H1 (cell line): ENCODE results near the gene OVCA2. TPM values are rescaled to one million over a fixed set of nuclear protein-coding genes. Genes with fewer than 3 reads are reported as not detected.

Experiments used
- CTCF ChIA-PET: fragments of 300-600 bp; sonication (Branson Sonifier 250); formaldehyde crosslinking; loops from one replicate; lab custom pipeline; 2021; ENCODE audit not compliant: partially characterized antibody; lab: Charles Lee
- POLR2A ChIA-PET: fragments of 300-600 bp; sonication (Branson Sonifier 250); formaldehyde crosslinking; loops from one replicate; lab custom pipeline; 2021; ENCODE audit warnings: inconsistent platforms; ENCODE audit not compliant: partially characterized antibody; lab: Charles Lee
- DNase-seq, 2 experiments: peaks; one replicate each; pipeline versions ENCODE4 v3.0.0 to v3.0.0-alpha.2; 2010 to 2022; ENCODE audit warnings: low spot score in 2 of 2, low read depth in 1 of 2, mixed read lengths in 1 of 2
- FAIRE-seq: peaks from 2 replicates; lab custom pipeline; 2011; peaks lifted over from hg19 to GRCh38; lab: Jason Lieb, UNC
- H2AFZ ChIP-seq: 2 replicates; pipeline ENCODE4 v1.8.1; 2012; ENCODE audit warnings: low read length, inconsistent platforms
- H2AK5ac ChIP-seq: 2 replicates; pipeline ENCODE4 v1.6.1; 2013; ENCODE audit warnings: low read depth, low read length
- H2BK120ac ChIP-seq: replicated peaks from 2 replicates; pipeline ENCODE3; 2013; ENCODE audit warnings: low read depth, low read length, inconsistent platforms
- H2BK12ac ChIP-seq: 2 replicates; pipeline ENCODE4 v1.6.1; 2013; ENCODE audit warnings: low read depth, low read length
- H2BK15ac ChIP-seq: 2 replicates; pipeline ENCODE4 v1.6.1; 2013; ENCODE audit warnings: low read length
- H2BK20ac ChIP-seq: 2 replicates; pipeline ENCODE4 v1.6.1; 2013; ENCODE audit warnings: low read length
- H2BK5ac ChIP-seq: 2 replicates; pipeline ENCODE4 v1.6.1; 2013; ENCODE audit warnings: low read depth, low read length
- H3K14ac ChIP-seq: 2 replicates; pipeline ENCODE4 v1.6.1; 2013; ENCODE audit warnings: inconsistent platforms; ENCODE audit not compliant: insufficient read length
- H3K18ac ChIP-seq: 2 replicates; pipeline ENCODE4 v1.6.1; 2013; ENCODE audit warnings: low read length; ENCODE audit errors: extremely low read depth
- H3K23ac ChIP-seq: 2 replicates; pipeline ENCODE4 v1.6.1; 2013; ENCODE audit warnings: inconsistent platforms; ENCODE audit not compliant: insufficient read length
- H3K23me2 ChIP-seq: 2 replicates; pipeline ENCODE4 v1.6.1; 2013; ENCODE audit warnings: low read depth, low read length
- H3K27ac ChIP-seq: 2 replicates; pipeline ENCODE4 v1.6.1; 2011; ENCODE audit warnings: low read depth, low read length, inconsistent platforms
- H3K27me3 ChIP-seq, 4 experiments: replicated peaks in 1 of 4; 1 replicate in 1 of 4; 2 replicates in 3 of 4; pipeline versions ENCODE4 v1.6.1 to v1.8.1; 2011 to 2013; ENCODE audit warnings: low read length in 3 of 4, mild to moderate bottlenecking in 3 of 4, inconsistent platforms in 2 of 4, mixed read lengths in 2 of 4, moderate library complexity in 1 of 4; ENCODE audit not compliant: control insufficient read depth in 3 of 4, insufficient read depth in 3 of 4; ENCODE audit errors: extremely low read depth in 1 of 4
- H3K36me3 ChIP-seq, 4 experiments: 2 replicates each; pipeline versions ENCODE4 v1.6.1 to v1.8.1; 2011 to 2013; ENCODE audit warnings: mild to moderate bottlenecking in 4 of 4, low read length in 3 of 4, moderate library complexity in 2 of 4, control low read depth in 1 of 4, inconsistent platforms in 1 of 4; ENCODE audit not compliant: insufficient read depth in 4 of 4, control insufficient read depth in 2 of 4
- H3K4ac ChIP-seq: replicated peaks from 2 replicates; pipeline ENCODE3; 2013; ENCODE audit warnings: low read length, low read depth, mixed read lengths, inconsistent platforms; ENCODE audit not compliant: insufficient read length
- H3K4me1 ChIP-seq, 4 experiments: replicated peaks in 1 of 4; 1 replicate in 1 of 4; 2 replicates in 3 of 4; pipeline versions ENCODE4 v1.6.1 to v1.8.1; 2011 to 2013; ENCODE audit warnings: low read length in 3 of 4, inconsistent platforms in 2 of 4, mixed read lengths in 1 of 4; ENCODE audit not compliant: insufficient read depth in 4 of 4, control insufficient read depth in 3 of 4
- H3K4me2 ChIP-seq, 2 experiments: 2 replicates each; pipeline versions ENCODE4 v1.6.1 to v1.8.1; 2011 to 2013; ENCODE audit warnings: low read depth in 2 of 2, low read length in 2 of 2, control low read depth in 1 of 2, inconsistent platforms in 1 of 2, mild to moderate bottlenecking in 1 of 2; ENCODE audit not compliant: insufficient read depth in 1 of 2
- H3K4me3 ChIP-seq, 4 experiments: fragments of 200-600, 300-600 bp in 1 of 4; sonication (generic), shearing (Covaris generic), sonication (Bioruptor Twin) in 1 of 4; 2 replicates each; pipeline versions ENCODE4 v1.5.1 to v1.8.1; 2011 to 2016; ENCODE audit warnings: low read length in 4 of 4, low read depth in 3 of 4, control low read depth in 2 of 4, inconsistent platforms in 2 of 4, mild to moderate bottlenecking in 2 of 4, mixed read lengths in 1 of 4, moderate library complexity in 1 of 4; ENCODE audit not compliant: insufficient read depth in 2 of 4; ENCODE audit errors: extremely low read depth in 1 of 4
- H3K56ac ChIP-seq: replicated peaks from 2 replicates; pipeline ENCODE3; 2013; ENCODE audit warnings: low read depth, mild to moderate bottlenecking, mixed read lengths, low read length, inconsistent platforms; ENCODE audit not compliant: insufficient read length
- H3K79me1 ChIP-seq: 2 replicates; pipeline ENCODE4 v1.6.1; 2013; ENCODE audit warnings: low read depth, low read length, control low read depth
- H3K79me2 ChIP-seq, 2 experiments: 2 replicates each; pipeline versions ENCODE4 v1.6.1 to v1.8.1; 2012 to 2013; ENCODE audit warnings: low read length in 2 of 2, mild to moderate bottlenecking in 2 of 2, inconsistent platforms in 1 of 2; ENCODE audit not compliant: insufficient read depth in 2 of 2, control insufficient read depth in 1 of 2
- H3K9ac ChIP-seq, 4 experiments: replicated peaks in 1 of 4; 1 replicate in 1 of 4; 2 replicates in 3 of 4; pipeline versions ENCODE4 v1.6.1 to v1.8.1; 2011 to 2013; ENCODE audit warnings: low read depth in 3 of 4, low read length in 3 of 4, control low read depth in 2 of 4, mild to moderate bottlenecking in 2 of 4, moderate library complexity in 2 of 4, inconsistent platforms in 1 of 4; ENCODE audit errors: extremely low read depth in 1 of 4
- H3K9me3 ChIP-seq, 2 experiments: 2 replicates each; pipeline versions ENCODE4 v1.6.1 to v1.8.1; 2012 to 2013; ENCODE audit warnings: mild to moderate bottlenecking in 2 of 2, moderate library complexity in 2 of 2, control low read depth in 1 of 2, inconsistent platforms in 1 of 2, low read depth in 1 of 2, low read length in 1 of 2, mixed read lengths in 1 of 2; ENCODE audit not compliant: insufficient read depth in 2 of 2
- H4K20me1 ChIP-seq, 2 experiments: replicated peaks in 1 of 2; 2 replicates each; pipeline versions ENCODE3 to v1.8.1; 2011 to 2013; ENCODE audit warnings: inconsistent platforms in 2 of 2, low read length in 2 of 2, mild to moderate bottlenecking in 1 of 2; ENCODE audit not compliant: insufficient read depth in 2 of 2, control insufficient read depth in 1 of 2
- H4K5ac ChIP-seq: 2 replicates; pipeline ENCODE4 v1.6.1; 2013; ENCODE audit warnings: low read length, low read depth, mixed read lengths, inconsistent platforms; ENCODE audit not compliant: insufficient read length
- H4K8ac ChIP-seq: 2 replicates; pipeline ENCODE4 v1.8.0; 2013; ENCODE audit warnings: mild to moderate bottlenecking, moderate library complexity, low read length, inconsistent platforms; ENCODE audit not compliant: insufficient read depth; ENCODE audit errors: extremely low read depth
- H4K91ac ChIP-seq: replicated peaks from 2 replicates; pipeline ENCODE3; 2013; ENCODE audit warnings: low read length, mixed read lengths, inconsistent platforms; ENCODE audit not compliant: insufficient read length
- JUND ChIP-seq: IDR thresholded peaks from 2 replicates; pipeline ENCODE4 v1.6.1; 2011; ENCODE audit warnings: mild to moderate bottlenecking, improper control_type of control experiment, low read length
- MAX ChIP-seq: IDR thresholded peaks from 2 replicates; pipeline ENCODE4 v1.6.1; 2012; ENCODE audit warnings: inconsistent platforms
- RXRA ChIP-seq: IDR thresholded peaks from 2 replicates; pipeline ENCODE4 v1.6.1; 2011; ENCODE audit warnings: low read depth, mild to moderate bottlenecking, low read length, moderate library complexity; ENCODE audit not compliant: insufficient read depth
- SUZ12 ChIP-seq: fragments of 200-600 bp; sonication (generic); IDR thresholded peaks from 2 replicates; pipeline ENCODE4 v1.6.1; 2012; ENCODE audit warnings: mild to moderate bottlenecking, inconsistent platforms, low read length, moderate library complexity, mixed read lengths
- WGBS, 2 experiments: shearing (Covaris generic) in 1 of 2; methylation state at CpG; one replicate each; pipeline versions ENCODE4 v1.1.6 to v1.1.7; 2013 to 2015; ENCODE audit warnings: low lambda C conversion rate in 2 of 2, mixed read lengths in 2 of 2, inconsistent platforms in 1 of 2, low coverage in 1 of 2, missing lambda C conversion rate in 1 of 2; ENCODE audit not compliant: insufficient replicate concordance in 2 of 2, insufficient coverage in 1 of 2, insufficient read length in 1 of 2; ENCODE audit errors: extremely low coverage in 1 of 2, missing lambda C conversion rate in 1 of 2; 5-methylcytosine and 5-hydroxymethylcytosine counted together
- polyA plus RNA-seq, 7 experiments: library from polyadenylated mRNA; depleted of rRNA in 3 of 7; stranded (reverse) in 5 of 7; unstranded in 2 of 7; fragments of >200 nt in 5 of 7; fragments of 200-250 nt in 2 of 7; gene quantifications; 1 replicate in 5 of 7; 2 replicates in 1 of 7; 4 replicates in 1 of 7; pipeline versions ENCODE4 v1.2.1 to v1.2.3, GENCODE V29; 2011 to 2013; ENCODE audit warnings: missing spikeins in 2 of 7, mixed read lengths in 2 of 7
- total RNA-seq: library from RNA; stranded (reverse); fragmentation: NEBNext Ultra II Directional; extraction: Animal tissue kit (Norgen Biotek cat#: 25700); gene quantifications from 2 replicates; pipeline ENCODE4 v1.2.1, GENCODE V29; 2021

Gene OVCA2
- total and polyA plus RNA-seq, 2 of the 8 experiments (the other 6 are each of a cell fraction or from before 2014, with no cell fraction given): 15.3 to 37.0 TPM

- H4K5ac ChIP-seq: no peak overlapping the region
- H3K79me1 ChIP-seq: no peaks in the 10 kb centered on the region
- 96% methylated on average over 2 of the region's 4 CpGs; no CpG with 5 or more reads in 1 of the 2 experiments for WGBS, 2 experiments
- no peak overlapping the region for H3K18ac ChIP-seq
- H3K23me2 ChIP-seq: no peaks in the 10 kb centered on the region
- 0 out of 4 replicates have a peak overlapping the region, but pooled peaks of 1 of the 2 experiments have one; percentile 40 for H3K4me2 ChIP-seq
- H2BK120ac ChIP-seq: no peak overlapping the region
- H3K27ac ChIP-seq: no peak overlapping the region
- CTCF ChIA-PET: interaction anchor here (0.9 to 1.5 kb wide), 3 partner anchors 8 to 131 kb away, joined by 3 to 4 read pairs (median 3); no protein-coding TSS in a partner anchor
- no peak overlapping the region for H2AFZ ChIP-seq
- H4K20me1 ChIP-seq: peaks cover 0 to 2% of the 10 kb centered on the region in 2 experiments
- H2BK20ac ChIP-seq: no peak overlapping the region
- H4K8ac ChIP-seq: no peak overlapping the region
- H3K9ac ChIP-seq: no peak overlapping the region
- no peak overlapping the region for H3K23ac ChIP-seq
- peaks cover 0 to 13% (median 2%) of the 10 kb centered on the region in 4 experiments; a peak in 3 of 7 replicates for H3K4me1 ChIP-seq
- H3K4ac ChIP-seq: no peak overlapping the region
- no peak overlapping the region for H3K56ac ChIP-seq
- no peak overlapping the region for H2BK5ac ChIP-seq
- H3K79me2 ChIP-seq: no peaks in the 10 kb centered on the region
- H3K14ac ChIP-seq: no peak overlapping the region
- DNase-seq (no peak), FAIRE-seq (no peak)
- no peak overlapping the region for H2BK12ac ChIP-seq
- no peaks in the 10 kb centered on the region for H3K36me3 ChIP-seq
- no peak overlapping the region for H4K91ac ChIP-seq
- POLR2A ChIA-PET: no interaction called here
- no peaks in the 10 kb centered on the region for H3K9me3 ChIP-seq
- H2BK15ac ChIP-seq: no peak overlapping the region
- no peak overlapping the region for H3K4me3 ChIP-seq
- H2AK5ac ChIP-seq: no peak overlapping the region
- peaks cover 0 to 7% (median 4%) of the 10 kb centered on the region in 4 experiments; a peak in 3 of 7 replicates for H3K27me3 ChIP-seq
- no peak for TF ChIP-seq SUZ12
- no peak for TF ChIP-seq MAX
- no peak for TF ChIP-seq JUND
- TF ChIP-seq RXRA: no peak
These were observed 29.3 kb upstream of the OVCA2 start for GRCh38 chr17:2012499-2012898.
